CD4-positive, alpha-beta T cell treated with Interleukin-6 at 100 ng/mL for 8 hours (primary cell): ENCODE measurements around the gene LCN6.
"Not testable (repeated sequence)": the region's sequence is repeated elsewhere in the genome, so short reads cannot be mapped to it uniquely, and the experiment has no call there.

ENCODE experiments used
- DNase-seq: peaks from one replicate; pipeline ENCODE4 v3.0.0-alpha.2; 2020; ENCODE audit warnings: mixed read lengths, low spot score

The LCN6 gene

GRCh38 chr9:136748201-136748600, at the start of gene LCN6:
Gene LCN6, minus strand, starts transcription at chr9:136748525. Its CDS starts 42 bp downstream, at chr9:136748483.
- no peak for DNase-seq

- not testable (repeated sequence) for DNase-seq
These were observed 48.5 kb upstream of the LCN6 start for GRCh38 chr9:136796775-136797347.

GRCh38 chr9:136796238-136796774, 48.0 kb upstream of the LCN6 start, which contains the start of gene CCDC183:
Gene CCDC183, plus strand, starts transcription at chr9:136796338. Its CDS starts 60 bp downstream, at chr9:136796398.
- DNase-seq, result no peak

GRCh38 chr9:136795000-136795348, 46.6 kb upstream of the LCN6 start:
- DNase-seq, result no peak

- DNase-seq, result no peak
These were observed 46.1 kb upstream of the LCN6 start for GRCh38 chr9:136794281-136794999.

- DNase-seq, result no peak
These were observed 45.0 kb upstream of the LCN6 start for GRCh38 chr9:136793086-136793946.

GRCh38 chr9:136792321-136793085, 44.2 kb upstream of the LCN6 start:
- DNase-seq, result no peak

GRCh38 chr9:136791516-136792276, 43.4 kb upstream of the LCN6 start:
- peak; percentile 54 for DNase-seq

GRCh38 chr9:136790640-136791515, 42.6 kb upstream of the LCN6 start, which contains the start of gene TMEM141:
Gene TMEM141, plus strand, starts transcription at chr9:136791344. Its CDS starts 27 bp downstream, at chr9:136791371.
- peak; percentile 100 for DNase-seq

GRCh38 chr9:136789523-136789937, 41.2 kb upstream of the LCN6 start:
- no peak for DNase-seq

GRCh38 chr9:136788644-136789522, 40.6 kb upstream of the LCN6 start:
- not testable (repeated sequence) for DNase-seq

GRCh38 chr9:136787690-136788400, 39.5 kb upstream of the LCN6 start:
- peak; percentile 73 for DNase-seq

- not testable (repeated sequence) for DNase-seq
These were observed 38.7 kb upstream of the LCN6 start for GRCh38 chr9:136786983-136787382.

- DNase-seq, result no peak
These were observed 38.1 kb upstream of the LCN6 start for GRCh38 chr9:136786451-136786850.

GRCh38 chr9:136785565-136786355, 37.4 kb upstream of the LCN6 start:
- DNase-seq, result not testable (repeated sequence)

- DNase-seq, result no peak
These were observed 36.7 kb upstream of the LCN6 start for GRCh38 chr9:136784997-136785361.

GRCh38 chr9:136784249-136784996, 36.1 kb upstream of the LCN6 start:
- DNase-seq, result no peak
